Stimulated activated naive CD8-positive, alpha-beta T cell treated with anti-CD3 and anti-CD28 coated beads, Interleukin-15, Interleukin-2, amounts not matched to agents 100 ng/mL and 50 ng/mL, for 24 hours (primary cell): ENCODE results near the gene ACOX1.

Experiments
- H3K27ac Mint-ChIP-seq: one replicate; pipeline ENCODE4 v1.8.0; 2021; ENCODE audit warnings: mild to moderate bottlenecking, mixed read lengths
- H3K27me3 Mint-ChIP-seq: one replicate; pipeline ENCODE4 v1.8.0; 2021; ENCODE audit warnings: mixed read lengths
- H3K36me3 Mint-ChIP-seq: one replicate; pipeline ENCODE4 v1.8.0; 2021; ENCODE audit warnings: low read depth, mixed read lengths
- H3K4me1 Mint-ChIP-seq: one replicate; pipeline ENCODE4 v1.8.0; 2021; ENCODE audit warnings: low read depth, mixed read lengths
- H3K4me3 Mint-ChIP-seq: one replicate; pipeline ENCODE4 v1.8.0; 2021; ENCODE audit warnings: mild to moderate bottlenecking, mixed read lengths
- H3K9me3 Mint-ChIP-seq: one replicate; pipeline ENCODE4 v1.8.0; 2021; ENCODE audit warnings: mixed read lengths

ACOX1 gene

DNA sequence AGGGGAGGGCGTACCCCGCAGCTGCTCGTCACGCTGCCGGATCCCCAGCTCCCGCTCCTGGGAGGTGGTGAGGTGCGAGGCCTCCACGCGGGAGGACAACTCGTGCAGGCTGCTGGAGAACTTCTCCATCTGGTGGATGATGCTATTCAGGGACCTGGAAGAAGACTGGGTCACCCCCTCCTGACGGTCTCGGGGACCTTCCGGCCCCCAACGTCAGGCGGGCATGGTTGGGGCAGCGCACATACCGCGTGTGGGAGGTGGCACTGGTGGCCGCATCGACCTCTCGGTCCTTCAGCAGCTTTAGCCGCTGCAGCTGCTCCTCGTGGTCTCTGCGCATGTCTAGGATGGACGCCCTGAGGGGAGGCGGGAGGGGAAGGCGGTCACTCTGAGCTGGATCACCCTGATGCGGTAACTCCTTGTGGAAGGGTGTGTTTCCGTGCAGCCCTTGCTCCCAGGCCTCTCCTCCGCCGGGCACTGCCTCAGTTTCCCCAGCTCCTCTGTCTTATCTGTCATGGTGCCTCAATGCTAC, 61.0 kb downstream of the ACOX1 start:
- H3K27me3 Mint-ChIP-seq, result no peaks in the 10 kb centered on the region
- H3K27ac Mint-ChIP-seq, result no peak overlapping the region
- no peaks in the 10 kb centered on the region for H3K9me3 Mint-ChIP-seq
- H3K36me3 Mint-ChIP-seq, result peaks cover 12% of the 10 kb centered on the region
- no peak overlapping the region for H3K4me3 Mint-ChIP-seq
- H3K4me1 Mint-ChIP-seq, result no peaks in the 10 kb centered on the region

DNA sequence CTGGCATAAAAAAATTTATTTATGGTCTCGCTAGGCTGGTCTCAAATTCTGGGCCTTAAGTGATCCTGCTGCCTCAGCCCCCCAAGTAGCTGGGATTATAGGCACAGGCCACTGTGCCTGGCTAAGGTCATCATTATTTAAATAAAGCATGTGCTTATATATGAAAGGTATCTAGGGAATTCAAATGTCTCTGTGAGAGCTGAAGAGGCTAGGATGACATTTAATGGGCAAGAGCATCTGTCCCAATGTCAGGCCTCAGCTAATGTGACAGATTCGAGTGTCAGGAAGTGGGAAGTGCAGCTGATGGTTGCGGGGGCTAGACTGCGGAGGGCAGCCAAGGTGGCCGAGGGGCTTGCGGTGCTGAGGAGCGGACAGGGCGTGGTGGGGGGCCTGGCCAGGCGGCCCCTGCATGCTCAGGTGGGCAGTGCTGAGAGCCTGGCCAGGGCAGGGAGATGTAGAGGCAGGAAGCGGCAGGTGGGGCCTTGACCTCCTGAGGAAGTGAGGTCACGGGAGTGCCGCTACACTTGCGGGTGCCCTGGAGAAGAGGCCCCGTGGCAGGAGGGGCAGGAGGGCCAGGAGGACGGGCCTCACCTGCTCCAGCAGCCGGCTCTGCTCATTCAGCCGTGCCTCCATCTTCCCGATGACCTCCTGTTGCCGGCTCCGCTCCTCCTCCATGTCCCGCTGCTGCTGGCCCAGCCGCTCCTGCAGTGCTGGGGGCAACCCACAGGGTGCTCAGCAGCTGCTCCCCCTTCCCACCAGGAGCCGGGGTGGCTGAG, 61.6 kb downstream of the ACOX1 start:
- Mint-ChIP-seq H3K4me3 (no peak overlapping the region), H3K9me3 (no peaks in the 10 kb centered on the region), H3K27me3 (no peaks in the 10 kb centered on the region), H3K36me3 (peaks cover 12% of the 10 kb centered on the region), H3K27ac (no peak overlapping the region), H3K4me1 (no peaks in the 10 kb centered on the region)

DNA sequence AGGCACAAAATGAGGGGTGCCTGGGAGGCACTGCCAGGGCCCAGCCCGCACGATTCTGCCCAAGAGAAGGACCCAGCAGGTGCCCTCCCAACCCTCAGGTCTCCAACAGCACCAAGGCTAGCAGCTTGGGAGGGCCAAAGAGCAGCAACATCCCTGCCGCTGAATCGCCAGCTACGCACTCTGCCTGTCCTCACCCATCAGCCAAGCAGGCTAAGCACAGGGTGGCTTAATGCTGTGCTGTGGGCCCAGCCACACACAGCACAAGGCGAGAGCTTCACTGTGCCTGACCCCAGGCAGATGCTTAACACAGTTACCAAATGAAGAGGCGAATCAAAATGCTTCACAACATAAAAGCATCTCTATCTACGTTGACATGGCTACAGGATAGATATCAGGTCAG, 63.7 kb downstream of the ACOX1 start:
- H3K36me3 Mint-ChIP-seq, result peaks cover 12% of the 10 kb centered on the region
- H3K9me3 Mint-ChIP-seq, result no peaks in the 10 kb centered on the region
- no peaks in the 10 kb centered on the region for H3K27me3 Mint-ChIP-seq
- no peak overlapping the region for H3K4me3 Mint-ChIP-seq
- H3K4me1 Mint-ChIP-seq, result no peaks in the 10 kb centered on the region
- H3K27ac Mint-ChIP-seq, result no peak overlapping the region

DNA sequence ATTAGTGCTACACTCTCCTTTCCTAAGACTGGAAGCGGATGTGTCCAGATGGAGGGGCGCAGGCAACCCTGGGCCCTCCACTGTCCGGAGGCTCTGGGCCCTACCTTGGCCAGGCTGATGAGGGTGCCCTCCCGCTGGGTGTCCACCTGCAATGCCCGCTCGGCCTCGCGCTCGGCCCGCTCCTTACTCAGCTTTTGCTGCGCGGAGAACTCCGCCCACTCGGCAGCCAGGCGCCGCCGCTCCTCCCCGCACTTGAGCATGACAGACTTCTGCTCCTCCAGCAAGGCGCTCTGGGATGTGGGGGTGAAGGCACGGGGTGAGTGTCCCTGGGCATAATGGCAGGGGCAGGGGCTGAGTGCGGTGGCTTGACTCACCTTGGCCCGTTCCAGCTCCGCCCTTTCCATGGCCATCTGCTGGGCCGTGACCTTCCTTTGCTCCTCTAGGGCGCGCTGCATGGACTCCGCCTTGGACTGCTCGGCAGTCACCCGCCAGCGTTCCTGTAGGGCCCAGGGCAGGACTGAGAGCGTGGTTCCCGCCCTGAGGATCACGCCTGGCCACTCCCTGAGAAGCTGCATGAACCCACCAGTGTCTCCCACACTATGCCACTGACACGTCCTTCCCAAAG, 64.2 kb downstream of the ACOX1 start:
- H3K4me3 Mint-ChIP-seq, result no peak overlapping the region
- H3K4me1 Mint-ChIP-seq, result no peaks in the 10 kb centered on the region
- H3K27me3 Mint-ChIP-seq, result no peaks in the 10 kb centered on the region
- no peak overlapping the region for H3K27ac Mint-ChIP-seq
- no peaks in the 10 kb centered on the region for H3K9me3 Mint-ChIP-seq
- H3K36me3 Mint-ChIP-seq, result peaks cover 12% of the 10 kb centered on the region

DNA sequence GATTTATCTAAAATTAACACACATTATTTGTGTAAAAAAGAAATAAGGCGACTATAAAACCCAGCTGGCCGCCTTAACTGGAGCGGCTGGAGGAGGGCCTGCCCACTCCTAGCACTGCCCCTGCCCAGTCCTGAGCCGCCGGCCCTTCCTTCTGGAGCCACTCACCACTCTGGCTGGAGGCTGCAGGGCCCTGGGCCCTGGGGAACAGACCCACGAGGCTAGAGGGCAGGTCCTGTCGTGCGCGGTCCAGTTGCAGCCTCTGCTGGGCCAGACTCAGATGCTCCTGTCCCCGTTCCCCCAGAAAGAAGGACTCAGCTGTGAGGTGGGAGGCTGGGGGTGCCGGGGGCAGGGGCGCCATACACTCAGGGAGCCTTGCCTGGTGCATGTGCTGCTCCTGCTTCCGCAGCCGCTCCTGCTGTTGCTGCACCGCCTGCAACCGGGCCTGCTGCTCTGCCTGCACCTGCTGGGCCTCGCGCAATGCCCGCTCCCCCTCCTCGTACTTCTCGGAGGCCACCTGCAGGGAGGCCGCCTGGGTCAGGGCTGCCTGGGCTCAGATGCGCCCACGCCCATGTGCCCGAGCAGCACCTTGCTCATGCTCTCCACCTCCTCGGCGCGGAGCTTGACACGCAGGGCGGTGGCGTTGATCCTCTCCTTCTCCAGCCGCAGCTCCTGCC, 65.3 kb downstream of the ACOX1 start:
- Mint-ChIP-seq H3K36me3 (peaks cover 12% of the 10 kb centered on the region), H3K4me1 (no peaks in the 10 kb centered on the region), H3K27ac (no peak overlapping the region), H3K4me3 (no peak overlapping the region), H3K9me3 (no peaks in the 10 kb centered on the region), H3K27me3 (no peaks in the 10 kb centered on the region)

DNA sequence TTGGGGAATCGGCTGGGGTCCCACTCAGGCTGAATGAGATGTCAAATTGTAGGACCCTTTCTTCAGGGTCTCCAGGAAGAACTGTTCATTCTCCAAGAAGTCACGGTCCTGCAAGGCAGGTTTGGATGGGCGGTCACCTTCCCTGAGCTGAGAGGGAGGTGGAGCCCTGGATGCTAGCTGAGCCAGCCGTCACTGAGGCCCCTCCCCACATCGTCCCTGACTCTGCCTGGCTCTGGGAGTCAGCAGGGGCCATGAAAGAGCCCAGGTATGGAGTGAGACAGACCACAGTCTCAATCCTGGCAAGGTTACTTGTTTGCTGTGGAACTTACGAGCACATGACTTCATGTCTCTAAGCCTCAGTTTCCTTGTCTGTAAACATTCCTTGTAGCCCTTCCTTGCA, 68.3 kb downstream of the ACOX1 start:
- no peaks in the 10 kb centered on the region for H3K27me3 Mint-ChIP-seq
- no peak overlapping the region for H3K27ac Mint-ChIP-seq
- no peaks in the 10 kb centered on the region for H3K9me3 Mint-ChIP-seq
- no peak overlapping the region for H3K4me3 Mint-ChIP-seq
- peaks cover 6% of the 10 kb centered on the region for H3K4me1 Mint-ChIP-seq
- peaks cover 9% of the 10 kb centered on the region for H3K36me3 Mint-ChIP-seq

DNA sequence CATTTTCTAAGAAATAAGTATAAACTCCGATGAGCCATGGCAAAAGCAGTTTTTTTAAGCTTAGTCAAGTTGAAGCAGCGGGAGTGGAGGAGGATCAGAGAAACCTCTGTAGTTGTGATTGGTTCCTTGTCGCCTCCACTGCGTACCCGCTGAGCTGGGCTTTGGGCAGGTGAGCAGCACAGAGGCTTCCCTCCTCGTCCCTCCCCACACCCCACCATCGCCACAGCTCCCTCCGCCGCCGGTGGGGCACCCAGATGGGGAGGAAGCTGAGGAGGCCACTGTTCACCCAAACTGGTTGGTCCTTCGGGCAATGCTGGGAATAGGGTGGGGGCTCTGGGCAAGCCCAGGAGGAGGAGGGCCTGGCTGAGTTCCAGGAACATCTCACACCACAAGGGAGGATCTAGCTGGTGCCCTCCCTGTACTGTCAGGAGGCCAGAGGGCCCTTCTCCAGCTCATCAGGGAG, 69.1 kb downstream of the ACOX1 start:
- Mint-ChIP-seq H3K36me3 (peaks cover 6% of the 10 kb centered on the region), H3K4me3 (no peak overlapping the region), H3K4me1 (peaks cover 11% of the 10 kb centered on the region), H3K27ac (no peak overlapping the region), H3K9me3 (no peaks in the 10 kb centered on the region), H3K27me3 (no peaks in the 10 kb centered on the region)

DNA sequence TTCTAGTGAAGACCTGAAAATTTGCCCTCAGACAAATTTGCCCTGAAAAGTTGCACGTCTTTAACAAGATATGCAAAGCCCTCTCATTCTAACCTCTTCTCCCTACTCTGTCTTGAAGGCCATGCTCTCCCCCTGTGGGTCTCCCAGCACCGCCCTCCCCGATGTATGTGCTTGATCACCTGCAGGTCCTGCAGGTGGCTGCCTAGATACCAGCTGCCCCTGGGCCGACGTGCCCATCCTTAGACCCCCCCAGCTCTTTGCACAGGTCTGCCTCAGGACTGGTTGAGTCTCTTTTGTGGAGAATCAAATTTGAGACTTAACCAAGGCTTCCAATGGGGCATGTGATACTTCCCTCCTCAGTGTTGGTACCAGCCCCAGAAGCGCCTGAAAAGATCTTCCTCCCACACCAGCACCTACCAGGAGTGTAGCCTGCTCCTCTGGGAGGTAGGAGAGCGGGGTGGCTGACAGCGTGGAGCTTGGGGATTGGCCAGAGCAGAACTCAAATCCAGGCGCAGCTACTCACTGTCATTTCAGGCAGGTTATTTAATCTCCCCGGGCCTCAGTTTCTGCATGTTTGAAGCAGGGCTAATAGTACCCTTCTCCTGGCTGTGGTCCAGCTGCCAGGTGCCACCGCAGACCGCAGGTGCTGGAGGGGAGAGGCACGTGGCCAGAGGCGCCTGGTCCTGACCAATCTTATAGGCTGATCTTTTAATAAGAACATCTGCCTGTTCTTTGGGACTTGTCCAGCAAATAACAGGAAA, 69.7 kb downstream of the ACOX1 start:
- Mint-ChIP-seq H3K4me1 (peaks cover 11% of the 10 kb centered on the region), H3K36me3 (peaks cover 2% of the 10 kb centered on the region), H3K27ac (no peak overlapping the region), H3K4me3 (no peak overlapping the region), H3K9me3 (no peaks in the 10 kb centered on the region), H3K27me3 (no peaks in the 10 kb centered on the region)

DNA sequence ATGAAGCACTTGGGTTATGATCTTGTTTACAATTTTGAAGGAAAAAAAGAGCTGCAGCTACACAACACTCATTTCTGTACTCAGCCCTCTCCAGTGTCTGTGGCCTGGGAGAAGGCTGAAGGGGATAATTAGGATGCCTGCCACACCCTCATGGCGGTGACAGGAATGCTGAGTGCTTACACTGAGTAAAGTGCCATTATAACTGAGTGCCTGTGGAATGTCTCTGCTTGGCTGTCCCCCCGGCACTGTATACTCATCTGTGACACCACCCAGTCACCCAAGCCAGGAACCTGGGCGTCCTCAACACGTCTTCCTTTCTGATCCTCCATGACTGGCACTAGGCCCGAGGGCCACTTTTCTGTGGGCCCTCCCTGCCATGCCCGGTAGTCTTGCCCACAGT, 70.8 kb downstream of the ACOX1 start:
- no peak overlapping the region for H3K27ac Mint-ChIP-seq
- H3K27me3 Mint-ChIP-seq, result no peaks in the 10 kb centered on the region
- no peaks in the 10 kb centered on the region for H3K9me3 Mint-ChIP-seq
- peaks cover 4% of the 10 kb centered on the region for H3K36me3 Mint-ChIP-seq
- H3K4me1 Mint-ChIP-seq, result peaks cover 19% of the 10 kb centered on the region
- no peak overlapping the region for H3K4me3 Mint-ChIP-seq

DNA sequence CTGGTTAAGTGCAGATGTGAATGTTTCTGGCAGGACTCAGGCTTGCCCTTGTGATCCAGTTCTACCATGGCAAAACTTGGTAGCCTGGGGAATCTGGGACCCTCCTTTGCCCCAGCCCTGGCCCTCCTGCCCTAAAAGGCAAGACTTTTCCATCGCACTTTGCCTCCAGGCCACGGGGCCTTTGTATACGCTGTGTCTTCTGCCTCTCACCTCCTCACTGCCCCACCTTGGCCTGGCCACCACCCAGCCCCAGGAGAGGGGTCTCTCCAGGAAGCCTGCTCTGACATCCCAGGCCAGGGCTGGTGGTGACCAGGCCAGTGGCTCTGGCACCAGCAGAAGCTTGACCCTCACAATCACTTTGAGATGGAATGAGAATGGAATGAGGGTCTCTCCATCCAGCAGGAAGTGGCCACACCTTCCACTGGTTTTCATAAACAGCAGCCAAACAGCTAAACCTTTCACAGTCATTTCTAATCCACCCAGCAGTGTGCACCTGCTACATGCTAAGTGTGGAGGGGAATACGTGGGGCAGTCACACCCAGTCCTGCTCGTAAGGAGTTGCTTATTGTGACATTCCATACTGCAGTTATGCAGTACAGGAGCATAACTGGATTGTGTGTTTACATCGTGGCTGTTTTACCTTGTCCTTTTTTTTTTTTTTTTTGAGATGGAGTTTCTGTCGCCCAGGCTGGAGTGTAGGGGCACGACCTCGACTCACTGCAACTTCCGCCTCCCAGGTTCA, 72.7 kb downstream of the ACOX1 start:
- H3K27me3 Mint-ChIP-seq, result no peaks in the 10 kb centered on the region
- H3K36me3 Mint-ChIP-seq, result peaks cover 7% of the 10 kb centered on the region
- H3K27ac Mint-ChIP-seq, result no peak overlapping the region
- H3K4me1 Mint-ChIP-seq, result peaks cover 22% of the 10 kb centered on the region
- no peaks in the 10 kb centered on the region for H3K9me3 Mint-ChIP-seq
- H3K4me3 Mint-ChIP-seq, result peak overlapping the region; percentile 31

DNA sequence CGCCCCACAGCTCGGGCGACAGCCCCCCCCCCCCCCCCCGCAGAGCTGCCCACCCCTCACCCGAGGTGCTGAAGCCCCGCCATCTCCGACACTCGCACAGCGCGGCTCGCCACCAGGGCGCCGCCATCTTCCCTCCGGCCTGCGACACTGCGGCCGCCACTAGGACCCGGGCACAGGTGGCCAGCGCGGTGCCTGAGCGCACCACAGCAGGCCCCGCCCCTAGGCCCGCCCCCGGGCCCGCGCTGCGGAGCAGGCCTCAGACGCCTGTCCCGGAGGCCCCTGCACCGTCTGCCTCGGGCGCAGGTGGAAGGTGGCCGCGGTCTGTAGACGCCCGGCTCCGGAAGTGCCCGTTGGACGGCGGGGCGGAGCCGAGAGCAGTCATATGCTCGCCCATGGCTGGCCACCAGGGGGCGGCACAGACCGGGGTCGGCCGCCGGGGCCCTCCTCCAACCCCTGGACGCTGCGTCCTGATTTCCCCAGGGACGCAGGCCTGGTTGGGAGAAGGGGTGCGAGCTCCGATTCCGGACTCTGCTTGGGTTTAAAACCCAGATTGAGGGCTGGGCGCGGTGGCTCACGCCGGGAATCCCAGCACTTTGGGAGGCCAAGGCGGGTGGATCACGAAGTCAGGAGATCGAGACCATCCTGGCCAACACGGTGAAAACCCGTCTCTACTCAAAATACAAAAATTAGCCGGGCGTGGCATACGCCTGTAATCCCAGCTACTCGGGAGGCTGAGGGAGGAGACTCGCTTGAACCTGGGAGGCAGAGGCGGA, 74.0 kb downstream of the ACOX1 start, which contains the start of gene MRPL38:
TSS of gene MRPL38 (minus strand) at position 136 of the 773 bp plus-strand sequence. CDS start at position 127, 9 bp downstream.
- no peaks in the 10 kb centered on the region for H3K9me3 Mint-ChIP-seq
- H3K27ac Mint-ChIP-seq, result peak within 1 kb of the TSS; percentile 95
- H3K4me1 Mint-ChIP-seq, result peaks cover 22% of the 10 kb centered on the region
- no peaks in the 10 kb centered on the region for H3K27me3 Mint-ChIP-seq
- peaks cover 12% of the 10 kb centered on the region for H3K36me3 Mint-ChIP-seq
- peak within 1 kb of the TSS; percentile 99 for H3K4me3 Mint-ChIP-seq

DNA sequence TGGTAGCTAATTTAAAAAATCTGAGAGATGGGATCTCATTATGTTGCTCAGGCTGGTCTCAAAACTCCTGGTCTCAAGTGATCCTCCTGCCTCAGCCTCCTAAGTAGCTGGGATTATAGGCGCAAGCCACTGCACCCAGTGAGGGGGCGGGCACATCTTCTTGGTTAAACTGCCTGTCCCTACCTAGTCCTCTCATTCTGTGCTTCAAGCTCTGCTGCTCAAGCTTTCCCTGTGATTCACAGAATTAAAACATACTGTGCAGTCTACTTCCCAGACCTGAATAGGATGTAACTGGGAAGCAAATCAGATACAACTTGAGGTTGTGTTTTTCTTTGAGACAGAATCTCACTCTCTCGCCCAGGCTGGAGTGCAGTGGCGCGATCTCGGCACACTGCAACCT, 76.6 kb downstream of the ACOX1 start:
- H3K36me3 Mint-ChIP-seq, result peaks cover 29% of the 10 kb centered on the region
- H3K9me3 Mint-ChIP-seq, result no peaks in the 10 kb centered on the region
- no peaks in the 10 kb centered on the region for H3K27me3 Mint-ChIP-seq
- peaks cover 26% of the 10 kb centered on the region for H3K4me1 Mint-ChIP-seq
- H3K4me3 Mint-ChIP-seq, result no peak overlapping the region
- no peak overlapping the region for H3K27ac Mint-ChIP-seq

DNA sequence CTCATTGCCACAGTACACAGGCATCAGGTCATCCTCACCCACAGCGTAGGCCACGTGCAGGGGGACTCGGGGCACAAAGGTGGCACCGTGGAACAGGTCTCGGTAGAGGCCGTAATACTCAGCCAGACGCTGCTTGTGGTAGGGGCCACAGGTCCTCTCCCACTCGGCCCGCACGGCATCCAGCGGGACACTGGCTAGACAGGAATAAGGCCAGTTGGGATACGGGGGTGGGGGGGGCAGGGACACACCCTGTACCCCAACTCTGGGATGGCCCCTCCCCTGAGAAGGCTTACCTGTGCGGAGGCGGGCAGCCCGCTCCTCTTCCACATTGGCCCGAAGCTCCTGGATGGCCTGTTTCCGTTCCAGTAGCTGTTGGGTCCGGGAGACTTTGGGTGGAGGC, 77.2 kb downstream of the ACOX1 start:
- Mint-ChIP-seq H3K9me3 (no peaks in the 10 kb centered on the region), H3K4me3 (no peak overlapping the region), H3K36me3 (peaks cover 29% of the 10 kb centered on the region), H3K4me1 (peaks cover 28% of the 10 kb centered on the region), H3K27me3 (no peaks in the 10 kb centered on the region), H3K27ac (no peak overlapping the region)
